HCT116 (cell line): ENCODE results near the gene CCDC88C. TPM values are rescaled to one million over a fixed set of nuclear protein-coding genes. Genes with fewer than 3 reads are reported as not detected.

Experiments
- ATAC-seq: fragments of 200-7000 bp; cut with Tn5 transposase; 2 replicates; pipeline ENCODE4 v1.9.1; 2020; ENCODE audit warnings: mild to moderate bottlenecking, moderate library complexity
- BruUV-seq: library from RNA; stranded (reverse); fragments of 400-500 nt; replicated peaks from 2 replicates; lab custom pipeline; 2021; lab: Mats Ljungman, UMichigan
- CTCF ChIA-PET: fragments of 300-600 bp; sonication (Branson Sonifier 250); formaldehyde crosslinking; loops from one replicate; lab custom pipeline; 2021; ENCODE audit warnings: antibody characterized with exemption; lab: Charles Lee
- POLR2A ChIA-PET: fragments of 300-600, 350-600 bp; sonication (Branson Sonifier 250); formaldehyde crosslinking; loops from one replicate; lab custom pipeline; 2021; ENCODE audit warnings: antibody characterized with exemption; lab: Charles Lee
- RAD21 ChIA-PET, 2 experiments: fragments of 300-600 bp; sonication (Branson Sonifier 250); formaldehyde crosslinking; loops; one replicate each; lab custom pipeline; 2023; ENCODE audit warnings: low total read pairs in 2 of 2; ENCODE audit not compliant: uncharacterized antibody in 2 of 2, unreplicated experiment in 2 of 2, low non-redundant PET in 1 of 2; lab: Charles Lee
- DNase-seq: peaks from one replicate; pipeline ENCODE4 v3.0.0-alpha.2; 2010; ENCODE audit warnings: low read depth, low spot score
- H2AFZ ChIP-seq: fragments of 200-600 bp; shearing (Covaris generic), sonication (generic); 2 replicates; pipeline ENCODE4 v1.6.1; 2017; ENCODE audit warnings: low read depth, mixed run types, mixed read lengths, antibody characterized with exemption, low read length; ENCODE audit not compliant: poor library complexity, severe bottlenecking
- H3K27ac ChIP-seq: 2 replicates; pipeline ENCODE4 v1.5.1; 2012; ENCODE audit warnings: low read depth, low read length
- H3K27me3 ChIP-seq: fragments of 200-600 bp; sonication (generic); 2 replicates; pipeline ENCODE4 v1.6.1; 2016; ENCODE audit warnings: mixed run types, low read length, mixed read lengths; ENCODE audit not compliant: insufficient read depth
- H3K36me3 ChIP-seq, 2 experiments: fragments of 200-500 bp in 1 of 2; fragments of 200-600 bp in 1 of 2; sonication (Bioruptor generic) in 1 of 2; sonication (generic) in 1 of 2; 2 replicates each; pipeline versions ENCODE4 v1.5.1 to v1.6.1; 2014 to 2016; ENCODE audit warnings: low read length in 2 of 2, inconsistent platforms in 1 of 2, mixed read lengths in 1 of 2, mixed run types in 1 of 2; ENCODE audit not compliant: insufficient read depth in 2 of 2, control insufficient read depth in 1 of 2
- H3K4me1 ChIP-seq, 2 experiments: fragments of 200-600 bp in 1 of 2; sonication (generic) in 1 of 2; 2 replicates each; pipeline versions ENCODE4 v1.5.1 to v1.6.1; 2012 to 2017; ENCODE audit warnings: low read length in 2 of 2, inconsistent platforms in 1 of 2, mild to moderate bottlenecking in 1 of 2, mixed read lengths in 1 of 2, mixed run types in 1 of 2, moderate library complexity in 1 of 2; ENCODE audit not compliant: insufficient read depth in 2 of 2, control insufficient read depth in 1 of 2
- H3K4me2 ChIP-seq: fragments of 200-600 bp; sonication (generic); 2 replicates; pipeline ENCODE4 v1.6.1; 2017; ENCODE audit warnings: mixed run types, low read length, mixed read lengths
- H3K4me3 ChIP-seq, 2 experiments: fragments of 200-600 bp in 1 of 2; sonication (generic) in 1 of 2; replicated peaks in 1 of 2; 2 replicates each; pipeline ENCODE4 v1.5.1; 2011 to 2016; ENCODE audit warnings: low read length in 2 of 2, control low read depth in 1 of 2, low read depth in 1 of 2, mild to moderate bottlenecking in 1 of 2, mixed read lengths in 1 of 2, mixed run types in 1 of 2
- H3K79me2 ChIP-seq: fragments of 200-600 bp; sonication (generic); 2 replicates; pipeline ENCODE4 v1.6.1; 2017; ENCODE audit warnings: mild to moderate bottlenecking, mixed run types, low read length, moderate library complexity, mixed read lengths; ENCODE audit not compliant: insufficient read depth
- H3K9ac ChIP-seq: fragments of 200-600 bp; sonication (generic); 2 replicates; pipeline ENCODE4 v1.6.1; 2016; ENCODE audit warnings: low read length, mixed read lengths
- H3K9me2 ChIP-seq: fragments of 200-600 bp; sonication (generic), shearing (Covaris generic); 2 replicates; pipeline ENCODE4 v1.6.1; 2017; ENCODE audit warnings: mixed run types, mild to moderate bottlenecking, moderate library complexity; ENCODE audit not compliant: insufficient read depth
- H3K9me3 ChIP-seq, 2 experiments: fragments of 200-500 bp in 1 of 2; fragments of 200-600 bp in 1 of 2; sonication (Bioruptor generic) in 1 of 2; sonication (generic) in 1 of 2; 2 replicates each; pipeline ENCODE4 v1.6.1; 2014 to 2017; ENCODE audit warnings: low read length in 2 of 2, mixed read lengths in 2 of 2, inconsistent platforms in 1 of 2, low read depth in 1 of 2, mild to moderate bottlenecking in 1 of 2, mixed run types in 1 of 2, moderate library complexity in 1 of 2; ENCODE audit not compliant: control insufficient read depth in 1 of 2, insufficient read depth in 1 of 2
- H4K20me1 ChIP-seq: fragments of 200-600 bp; sonication (generic), shearing (Covaris generic); 2 replicates; pipeline ENCODE4 v1.6.1; 2017; ENCODE audit warnings: mixed run types, mild to moderate bottlenecking, moderate library complexity; ENCODE audit not compliant: insufficient read depth
- ATF3 ChIP-seq: IDR thresholded peaks from 2 replicates; pipeline ENCODE4 v1.6.1; 2012
- CBX3 ChIP-seq: IDR thresholded peaks from 2 replicates; pipeline ENCODE4 v1.6.1; 2012; ENCODE audit warnings: low read depth
- CTCF ChIP-seq, 3 experiments: fragments of 200-600 bp in 1 of 3; sonication (generic) in 1 of 3; IDR thresholded peaks in 2 of 3; conservative IDR thresholded peaks in 1 of 3; 2 replicates each; pipeline ENCODE4 v1.5.1; 2012 to 2017; ENCODE audit warnings: low read depth in 2 of 3, low read length in 2 of 3, antibody characterized with exemption in 1 of 3, borderline replicate concordance in 1 of 3, control low read depth in 1 of 3, mild to moderate bottlenecking in 1 of 3, mixed read lengths in 1 of 3, mixed run types in 1 of 3, moderate library complexity in 1 of 3; ENCODE audit not compliant: insufficient read depth in 1 of 3
- EGR1 ChIP-seq: IDR thresholded peaks from 2 replicates; pipeline ENCODE4 v1.6.1; 2012; ENCODE audit warnings: low read depth
- ELF1 ChIP-seq: IDR thresholded peaks from 2 replicates; pipeline ENCODE4 v1.6.1; 2012; ENCODE audit warnings: low read depth, borderline replicate concordance
- EZH2 ChIP-seq: fragments of 200-600 bp; sonication (generic); IDR thresholded peaks from 2 replicates; pipeline ENCODE4 v1.6.1; 2017; ENCODE audit warnings: antibody characterized with exemption, mixed run types
- EZH2phosphoT487 ChIP-seq: fragments of 200-600 bp; IDR thresholded peaks from 2 replicates; pipeline ENCODE4 v1.6.1; 2018; ENCODE audit warnings: antibody characterized with exemption, borderline replicate concordance
- FOSL1 ChIP-seq: IDR thresholded peaks from 2 replicates; pipeline ENCODE4 v1.6.1; 2012; ENCODE audit warnings: low read depth
- JUND ChIP-seq: IDR thresholded peaks from 2 replicates; pipeline ENCODE4 v1.6.1; 2012
- POLR2AphosphoS5 ChIP-seq: IDR thresholded peaks from 2 replicates; pipeline ENCODE4 v1.6.1; 2011; ENCODE audit warnings: mild to moderate bottlenecking, low read depth, low read length, moderate library complexity
- SIN3A ChIP-seq: IDR thresholded peaks from 2 replicates; pipeline ENCODE4 v1.6.1; 2012; ENCODE audit warnings: low read depth
- SP1 ChIP-seq: IDR thresholded peaks from 2 replicates; pipeline ENCODE4 v1.6.1; 2012; ENCODE audit warnings: low read depth
- ZFX ChIP-seq: fragments of 450-650 bp; IDR thresholded peaks from 2 replicates; pipeline ENCODE4 v1.6.1; 2017
- intact Hi-C: fragments of 100-400 bp; cut with micrococcal nuclease; formaldehyde crosslinking; loops from 2 replicates; pipeline ENCODE4 v1.10.0; 2022
- total RNA-seq: library from RNA; stranded (reverse); gene quantifications from one replicate; pipeline ENCODE4 v1.2.1, GENCODE V29; 2021; ENCODE audit not compliant: unreplicated experiment

CCDC88C gene
- total RNA-seq, 1 experiment from 2014 or later: 20.8 TPM

- intact Hi-C loops: no loop called here
- ChIA-PET RAD21 (no interaction called here), CTCF (no interaction called here), POLR2A (no interaction called here)
- peaks cover 22% of the 10 kb centered on the region for H3K79me2 ChIP-seq
- H3K9me2 ChIP-seq: no peaks in the 10 kb centered on the region
- no peak overlapping the region for H2AFZ ChIP-seq
- no TSS peak for BruUV-seq
- H3K27ac ChIP-seq: no peak overlapping the region
- H3K4me1 ChIP-seq: no peaks in the 10 kb centered on the region
- DNase-seq: no peak
- H3K36me3 ChIP-seq: no peaks in the 10 kb centered on the region
- no peaks in the 10 kb centered on the region for H3K9me3 ChIP-seq
- no peak overlapping the region for H3K4me3 ChIP-seq
- ATAC-seq: no peak
- H3K4me2 ChIP-seq: no peak overlapping the region
- H3K27me3 ChIP-seq: no peaks in the 10 kb centered on the region
- no peaks in the 10 kb centered on the region for H4K20me1 ChIP-seq
- TF ChIP-seq EZH2 (no peak), EZH2phosphoT487 (no peak), JUND (no peak)
- H3K9ac ChIP-seq: no peak overlapping the region
These were observed 16.9 kb downstream of the CCDC88C start for GRCh38 chr14:91400696-91401095.

GRCh38 chr14:91399868-91400640 lies 17.6 kb downstream of the CCDC88C start:
- no peaks in the 10 kb centered on the region for H3K27me3 ChIP-seq
- no peaks in the 10 kb centered on the region for H3K9me3 ChIP-seq
- no peak overlapping the region for H3K4me3 ChIP-seq
- no peaks in the 10 kb centered on the region for H3K36me3 ChIP-seq
- intact Hi-C loops: no loop called here
- H3K9me2 ChIP-seq: no peaks in the 10 kb centered on the region
- TF ChIP-seq POLR2AphosphoS5 (no peak), ATF3 (no peak), EZH2 (no peak), ZFX (no peak), SIN3A (no peak), EZH2phosphoT487 (no peak), CTCF (IDR thresholded peaks at IDR 0.05 in 2 of 3, conservative IDR thresholded peaks at IDR 0.05 in 1 of 3; ENCODE audit: borderline replicate concordance in 1 of 3, insufficient read depth in 1 of 3, low read depth in 2 of 3, low read length in 2 of 3) (no peak), CBX3 (no peak), EGR1 (no peak), ELF1 (no peak), JUND (no peak), SP1 (no peak), FOSL1 (no peak)
- ChIA-PET CTCF (no interaction called here), RAD21 (no interaction called here), POLR2A (no interaction called here)
- H2AFZ ChIP-seq: no peak overlapping the region
- no peaks in the 10 kb centered on the region for H3K4me1 ChIP-seq
- H3K9ac ChIP-seq: no peak overlapping the region
- DNase-seq: no peak
- H4K20me1 ChIP-seq: no peaks in the 10 kb centered on the region
- BruUV-seq: no TSS peak
- ATAC-seq: no peak
- no peak overlapping the region for H3K27ac ChIP-seq
- H3K4me2 ChIP-seq: no peak overlapping the region
- peaks cover 22% of the 10 kb centered on the region for H3K79me2 ChIP-seq
